Measurements from ENCODE around the gene IL32. TPM values are rescaled to one million over a fixed set of nuclear protein-coding genes. Genes with fewer than 3 reads are reported as not detected.
"Not testable (repeated sequence)": the region's sequence is repeated elsewhere in the genome, so short reads cannot be mapped to it uniquely, and the experiment has no call there.

The IL32 gene
- total and polyA plus RNA-seq, 2 experiments from 2014 or later: 110 to 124 TPM

DNA sequence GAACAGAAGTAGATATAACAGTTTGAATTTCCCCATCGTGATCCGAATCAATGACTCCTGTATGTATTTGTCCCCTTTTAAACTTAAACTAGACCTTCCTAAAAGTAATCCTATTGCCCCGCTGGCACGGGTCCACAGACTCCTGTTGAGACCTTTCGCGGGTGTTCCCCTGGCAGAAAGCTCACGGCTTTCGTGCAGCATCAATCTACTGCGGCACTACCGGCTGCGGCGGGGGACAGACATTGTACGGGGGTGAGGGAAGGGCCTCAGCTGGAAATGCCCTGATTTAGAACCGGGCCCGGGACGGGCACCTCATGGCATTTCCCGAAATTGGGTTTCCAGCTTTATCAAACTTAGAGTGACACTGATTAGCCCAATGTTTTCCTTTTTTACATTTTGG is 14.6 kb downstream of the IL32 start:
- no peaks in the 10 kb centered on the region for H3K9me2 ChIP-seq (replicated peaks; ENCODE audit: insufficient read depth)
- H4K20me1 ChIP-seq (ENCODE audit: insufficient read depth, poor library complexity, severe bottlenecking): no peaks in the 10 kb centered on the region
- H2AFZ ChIP-seq: no peak overlapping the region
- H3K4me2 ChIP-seq: no peak overlapping the region
- 93% methylated on average over 17 of the region's 17 CpGs for WGBS (ENCODE audit: low lambda C conversion rate, missing lambda C conversion rate)
- no peak for DNase-seq (ENCODE audit: low spot score)
- no peaks in the 10 kb centered on the region for H3K79me2 ChIP-seq
- H3K9me3 ChIP-seq (ENCODE audit: low read depth): no peaks in the 10 kb centered on the region
- H3K27ac ChIP-seq: no peak overlapping the region
- H3K4me1 ChIP-seq (ENCODE audit: insufficient read depth): no peaks in the 10 kb centered on the region
- H3K36me3 ChIP-seq (replicated peaks; ENCODE audit: insufficient read depth, low read depth): no peaks in the 10 kb centered on the region
- no peak overlapping the region for H3K4me3 ChIP-seq
- TF ChIP-seq, protein P1, sequence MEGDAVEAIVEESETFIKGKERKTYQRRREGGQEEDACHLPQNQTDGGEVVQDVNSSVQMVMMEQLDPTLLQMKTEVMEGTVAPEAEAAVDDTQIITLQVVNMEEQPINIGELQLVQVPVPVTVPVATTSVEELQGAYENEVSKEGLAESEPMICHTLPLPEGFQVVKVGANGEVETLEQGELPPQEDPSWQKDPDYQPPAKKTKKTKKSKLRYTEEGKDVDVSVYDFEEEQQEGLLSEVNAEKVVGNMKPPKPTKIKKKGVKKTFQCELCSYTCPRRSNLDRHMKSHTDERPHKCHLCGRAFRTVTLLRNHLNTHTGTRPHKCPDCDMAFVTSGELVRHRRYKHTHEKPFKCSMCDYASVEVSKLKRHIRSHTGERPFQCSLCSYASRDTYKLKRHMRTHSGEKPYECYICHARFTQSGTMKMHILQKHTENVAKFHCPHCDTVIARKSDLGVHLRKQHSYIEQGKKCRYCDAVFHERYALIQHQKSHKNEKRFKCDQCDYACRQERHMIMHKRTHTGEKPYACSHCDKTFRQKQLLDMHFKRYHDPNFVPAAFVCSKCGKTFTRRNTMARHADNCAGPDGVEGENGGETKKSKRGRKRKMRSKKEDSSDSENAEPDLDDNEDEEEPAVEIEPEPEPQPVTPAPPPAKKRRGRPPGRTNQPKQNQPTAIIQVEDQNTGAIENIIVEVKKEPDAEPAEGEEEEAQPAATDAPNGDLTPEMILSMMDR (IDR thresholded peaks at IDR 0.05; ENCODE audit: poor library complexity): no peak
- no peak for TF ChIP-seq EZH2 (IDR thresholded peaks at IDR 0.05; ENCODE audit: borderline replicate concordance)
- no peaks in the 10 kb centered on the region for H3K27me3 ChIP-seq

DNA sequence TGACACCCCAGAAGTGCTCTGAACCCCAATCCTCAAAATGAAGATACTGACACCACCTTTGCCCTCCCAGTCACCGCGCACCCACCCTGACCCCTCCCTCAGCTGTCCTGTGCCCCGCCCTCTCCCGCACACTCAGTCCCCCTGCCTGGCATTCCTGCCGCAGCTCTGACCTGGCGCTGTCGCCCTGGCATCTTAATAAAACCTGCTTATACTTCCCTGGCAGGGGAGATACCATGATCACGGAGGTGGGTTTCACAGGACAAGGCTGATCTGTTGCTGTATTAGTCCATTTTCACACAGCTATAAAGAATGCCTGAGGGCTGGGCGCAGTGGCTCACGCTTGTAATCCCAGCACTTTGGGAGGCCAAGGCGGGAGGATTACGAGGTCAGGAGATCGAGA is 16.5 kb downstream of the IL32 start:
- not testable (repeated sequence) for DNase-seq (ENCODE audit: low spot score); H3K27me3 ChIP-seq; H3K9me2 ChIP-seq (replicated peaks; ENCODE audit: insufficient read depth); H3K4me3 ChIP-seq; H3K4me2 ChIP-seq; H3K27ac ChIP-seq; H3K9me3 ChIP-seq (ENCODE audit: low read depth); H2AFZ ChIP-seq; H4K20me1 ChIP-seq (ENCODE audit: insufficient read depth, poor library complexity, severe bottlenecking); H3K36me3 ChIP-seq (replicated peaks; ENCODE audit: insufficient read depth, low read depth); H3K4me1 ChIP-seq (ENCODE audit: insufficient read depth); H3K79me2 ChIP-seq
- 91% methylated on average over 13 of the region's 13 CpGs for WGBS (ENCODE audit: low lambda C conversion rate, missing lambda C conversion rate)

DNA sequence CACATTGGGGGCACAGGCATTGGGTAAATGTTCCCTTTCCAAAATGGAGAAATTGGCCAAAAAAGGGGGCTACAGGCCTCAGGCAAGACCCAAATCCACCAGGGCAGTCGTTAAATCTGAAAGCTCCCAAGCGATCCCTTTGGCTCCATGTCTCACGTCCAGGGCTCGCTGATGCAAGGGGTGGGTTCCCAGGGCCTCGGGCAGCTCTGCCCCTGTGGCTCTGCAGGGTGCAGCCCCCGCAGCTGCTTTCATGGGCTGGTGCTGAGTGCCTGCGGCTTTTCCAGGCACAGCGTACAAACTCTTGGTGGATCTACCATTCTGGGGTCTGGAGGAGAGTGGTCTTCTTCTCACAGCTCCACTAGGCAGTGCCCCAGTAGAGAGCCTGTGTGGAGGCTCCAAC is 18.0 kb downstream of the IL32 start:
- H3K9me3 ChIP-seq (ENCODE audit: low read depth); H3K27ac ChIP-seq; H3K4me1 ChIP-seq (ENCODE audit: insufficient read depth); H2AFZ ChIP-seq; H3K9me2 ChIP-seq (replicated peaks; ENCODE audit: insufficient read depth); H3K36me3 ChIP-seq (replicated peaks; ENCODE audit: insufficient read depth, low read depth); H3K4me3 ChIP-seq; H3K4me2 ChIP-seq; H3K79me2 ChIP-seq; H3K27me3 ChIP-seq; H4K20me1 ChIP-seq (ENCODE audit: insufficient read depth, poor library complexity, severe bottlenecking); DNase-seq (ENCODE audit: low spot score): not testable (repeated sequence)
- 94% methylated on average over 8 of the region's 8 CpGs for WGBS (ENCODE audit: low lambda C conversion rate, missing lambda C conversion rate)

DNA sequence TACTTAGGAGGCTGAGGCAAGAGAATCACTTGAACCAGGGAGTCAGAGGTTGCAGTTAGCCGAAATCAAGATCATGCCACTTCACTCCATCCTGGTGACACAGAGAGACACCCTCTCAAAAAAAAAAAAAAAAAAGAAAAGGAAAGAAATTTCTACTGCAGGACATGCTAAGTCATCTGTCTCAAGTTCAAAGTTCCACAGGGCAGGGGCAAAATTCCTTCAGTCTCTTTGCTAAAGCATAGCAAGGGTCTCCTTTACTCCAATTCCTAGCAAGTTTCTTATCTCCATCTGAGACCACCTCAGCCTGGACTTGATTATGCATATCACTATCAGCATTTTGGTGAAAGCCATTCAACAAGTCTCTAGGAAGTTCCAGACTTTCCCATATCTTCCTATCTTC is 19.1 kb downstream of the IL32 start:
- Histone ChIP-seq H3K79me2 (no peaks in the 10 kb centered on the region), H3K9me3 (ENCODE audit: low read depth) (no peaks in the 10 kb centered on the region), H3K4me2 (no peak overlapping the region), H3K4me1 (ENCODE audit: insufficient read depth) (peaks cover 7% of the 10 kb centered on the region), H3K9me2 (replicated peaks; ENCODE audit: insufficient read depth) (no peaks in the 10 kb centered on the region), H3K4me3 (no peak overlapping the region), H4K20me1 (ENCODE audit: insufficient read depth, poor library complexity, severe bottlenecking) (no peaks in the 10 kb centered on the region), H3K27me3 (no peaks in the 10 kb centered on the region), H2AFZ (no peak overlapping the region), H3K36me3 (replicated peaks; ENCODE audit: insufficient read depth, low read depth) (no peaks in the 10 kb centered on the region), H3K27ac (no peak overlapping the region)
- no peak for DNase-seq (ENCODE audit: low spot score)
- TF ChIP-seq EZH2phosphoT487 (IDR thresholded peaks at IDR 0.05; ENCODE audit: low read depth, severe bottlenecking, unreplicated experiment): no peak
- TF ChIP-seq, protein P1 (IDR thresholded peaks at IDR 0.05; ENCODE audit: poor library complexity): no peak
- TF ChIP-seq EZH2 (IDR thresholded peaks at IDR 0.05; ENCODE audit: borderline replicate concordance): no peak
- WGBS (ENCODE audit: low lambda C conversion rate, missing lambda C conversion rate): 100% methylated on average over 1 of the region's 1 CpG

Measured in hepatocyte (in vitro differentiated cells).